ENCODE results near the gene GRIN2D. TPM values are rescaled to one million over a fixed set of nuclear protein-coding genes. Genes with fewer than 3 reads are reported as not detected.

Gene GRIN2D
- polyA plus RNA-seq, 12 donors: 0.73 to 4.0 (median 1.3) TPM; not detected in 1

GRCh38 chr19:48441360-48442050, 48.0 kb downstream of the GRIN2D start:
- no peak for DNase-seq

GRCh38 chr19:48442116-48443035, 48.9 kb downstream of the GRIN2D start:
- DNase-seq: no peak

- no peak for DNase-seq
These were observed 49.8 kb downstream of the GRIN2D start for GRCh38 chr19:48443256-48443655.

Other genes starting within 250 kb of the GRIN2D start
- 10 to 100 TPM in 11 of 12 donors, not detected in 1; 16.7 to 50.4 (median 27.4) TPM for gene LIG1, start 223.3 kb upstream of the GRIN2D start, polyA plus RNA-seq (ENCODE audit: insufficient read length in 12 of 12)
- 10 to 100 TPM in 1 of 12 donors, 1 to 10 TPM in 10, not detected in 1; 3.9 to 12.9 (median 5.0) TPM for gene ZSWIM9, start 223.0 kb upstream of the GRIN2D start, polyA plus RNA-seq (ENCODE audit: insufficient read length in 12 of 12)
- gene CARD8, start 137.8 kb upstream of the GRIN2D start, polyA plus RNA-seq (ENCODE audit: insufficient read length in 12 of 12): 10 to 100 TPM in 11 of 12 donors, not detected in 1; 32.6 to 66.1 (median 46.1) TPM
- 1 to 10 TPM in 11 of 12 donors, not detected in 1; 1.2 to 6.3 (median 3.3) TPM for gene ZNF114, start 123.6 kb upstream of the GRIN2D start, polyA plus RNA-seq (ENCODE audit: insufficient read length in 12 of 12)
- gene EMP3, start 68.1 kb upstream of the GRIN2D start, polyA plus RNA-seq (ENCODE audit: insufficient read length in 12 of 12): 100 to 1,000 TPM in 10 of 12 donors, 10 to 100 TPM in 1, not detected in 1; 87.0 to 162 (median 145) TPM
- gene TMEM143, start 29.7 kb upstream of the GRIN2D start, polyA plus RNA-seq (ENCODE audit: insufficient read length in 12 of 12): 10 to 100 TPM in 10 of 12 donors, 1 to 10 TPM in 1, not detected in 1; 9.2 to 21.5 (median 17.1) TPM
- not detected for gene SYNGR4, start 29.3 kb upstream of the GRIN2D start, polyA plus RNA-seq (ENCODE audit: insufficient read length in 12 of 12)
- gene KDELR1, start 2.1 kb upstream of the GRIN2D start, polyA plus RNA-seq (ENCODE audit: insufficient read length in 12 of 12): 100 to 1,000 TPM in 11 of 12 donors, not detected in 1; 101 to 185 (median 124) TPM
- 10 to 100 TPM in 11 of 12 donors, not detected in 1; 16.6 to 25.2 (median 20.2) TPM for gene GRWD1, start 52.3 kb downstream of the GRIN2D start, polyA plus RNA-seq (ENCODE audit: insufficient read length in 12 of 12)
- 1 to 10 TPM in 3 of 12 donors, under 1 TPM in 7, not detected in 2; 0.54 to 1.3 (median 0.83) TPM for gene KCNJ14, start 61.9 kb downstream of the GRIN2D start, polyA plus RNA-seq (ENCODE audit: insufficient read length in 12 of 12)
- gene CYTH2, start 75.7 kb downstream of the GRIN2D start, polyA plus RNA-seq (ENCODE audit: insufficient read length in 12 of 12): 10 to 100 TPM in 11 of 12 donors, not detected in 1; 32.5 to 76.9 (median 41.0) TPM
- 1 to 10 TPM in 1 of 12 donors, under 1 TPM in 7, not detected in 4; 0.07 to 1.9 (median 0.12) TPM for gene LMTK3, start 118.2 kb downstream of the GRIN2D start, polyA plus RNA-seq (ENCODE audit: insufficient read length in 12 of 12)
- gene SULT2B1, start 158.5 kb downstream of the GRIN2D start, polyA plus RNA-seq (ENCODE audit: insufficient read length in 12 of 12): 10 to 100 TPM in 1 of 12 donors, 1 to 10 TPM in 2, under 1 TPM in 5, not detected in 4; 0.13 to 13.1 (median 0.31) TPM
- under 1 TPM in 1 of 12 donors, not detected in 11; 0.57 TPM for gene SPACA4, start 213.1 kb downstream of the GRIN2D start, polyA plus RNA-seq (ENCODE audit: insufficient read length in 12 of 12)
- 10 to 100 TPM in 1 of 12 donors, 1 to 10 TPM in 2, under 1 TPM in 4, not detected in 5; 0.09 to 18.2 (median 0.46) TPM for gene FAM83E, start 221.4 kb downstream of the GRIN2D start, polyA plus RNA-seq (ENCODE audit: insufficient read length in 12 of 12)
- gene RPL18, start 225.5 kb downstream of the GRIN2D start, polyA plus RNA-seq (ENCODE audit: insufficient read length in 12 of 12): 1,000 to 10,000 TPM; 1,133 to 1,917 (median 1,470) TPM
- gene SPHK2, start 225.8 kb downstream of the GRIN2D start, polyA plus RNA-seq (ENCODE audit: insufficient read length in 12 of 12): 10 to 100 TPM in 2 of 12 donors, 1 to 10 TPM in 9, not detected in 1; 5.5 to 27.2 (median 7.2) TPM
- gene DBP, start 243.7 kb downstream of the GRIN2D start, polyA plus RNA-seq (ENCODE audit: insufficient read length in 12 of 12): 10 to 100 TPM in 3 of 12 donors, 1 to 10 TPM in 8, not detected in 1; 3.7 to 11.3 (median 5.3) TPM